ENCODE results near the gene SIL1. TPM values are rescaled to one million over a fixed set of nuclear protein-coding genes. Genes with fewer than 3 reads are reported as not detected.

The SIL1 gene
- total RNA-seq, 1 experiment from 2014 or later, result 22.0 TPM

- peaks cover 27% of the 10 kb centered on the region for H3K4me1 ChIP-seq (ENCODE audit: insufficient read depth, low read length, poor library complexity, severe bottlenecking)
- no peak for TF ChIP-seq EZH2 (IDR thresholded peaks at IDR 0.05; ENCODE audit: borderline replicate concordance, low read depth, low read length, poor library complexity, severe bottlenecking)
- TF ChIP-seq CTCF (conservative IDR thresholded peaks at IDR 0.05; ENCODE audit: low read depth, low read length), result no peak
- ChIA-PET CTCF (no interaction called here), POLR2A (ENCODE audit: low non-redundant PET) (no interaction called here)
- no peak overlapping the region for H3K27ac ChIP-seq (ENCODE audit: low read depth, low read length, poor library complexity, severe bottlenecking)
- no peaks in the 10 kb centered on the region for H3K36me3 ChIP-seq (ENCODE audit: insufficient read depth, low read length, poor library complexity, severe bottlenecking)
- no TSS peak for BruUV-seq (replicated peaks)
- intact Hi-C loops (cut with micrococcal nuclease; ENCODE audit: unreplicated experiment), result no loop called here
- no peak overlapping the region for H3K4me3 ChIP-seq (ENCODE audit: low read depth, low read length, poor library complexity, severe bottlenecking)
- no peaks in the 10 kb centered on the region for H3K27me3 ChIP-seq (replicated peaks; ENCODE audit: insufficient read depth, low read depth, low read length, poor library complexity)
- H3K9me3 ChIP-seq (ENCODE audit: low read depth, low read length, poor library complexity, severe bottlenecking), result no peaks in the 10 kb centered on the region
- no peak for DNase-seq (ENCODE audit: low spot score)
Observed at GRCh38 chr5:138956801-138957200, 241.4 kb downstream of the SIL1 start.

- no peak for DNase-seq (ENCODE audit: low spot score)
- no peak overlapping the region for H3K4me3 ChIP-seq (ENCODE audit: low read depth, low read length, poor library complexity, severe bottlenecking)
- ChIA-PET POLR2A (ENCODE audit: low non-redundant PET) (no interaction called here), CTCF (no interaction called here)
- H3K36me3 ChIP-seq (ENCODE audit: insufficient read depth, low read length, poor library complexity, severe bottlenecking), result no peaks in the 10 kb centered on the region
- TF ChIP-seq EZH2 (IDR thresholded peaks at IDR 0.05; ENCODE audit: borderline replicate concordance, low read depth, low read length, poor library complexity, severe bottlenecking), result no peak
- no peak overlapping the region for H3K27ac ChIP-seq (ENCODE audit: low read depth, low read length, poor library complexity, severe bottlenecking)
- no TSS peak for BruUV-seq (replicated peaks)
- H3K4me1 ChIP-seq (ENCODE audit: insufficient read depth, low read length, poor library complexity, severe bottlenecking), result peaks cover 26% of the 10 kb centered on the region
- intact Hi-C loops (cut with micrococcal nuclease; ENCODE audit: unreplicated experiment), result no loop called here
- H3K27me3 ChIP-seq (replicated peaks; ENCODE audit: insufficient read depth, low read depth, low read length, poor library complexity), result no peaks in the 10 kb centered on the region
- no peaks in the 10 kb centered on the region for H3K9me3 ChIP-seq (ENCODE audit: low read depth, low read length, poor library complexity, severe bottlenecking)
Observed at GRCh38 chr5:138955671-138956295, 242.4 kb downstream of the SIL1 start.

GRCh38 chr5:138955013-138955660 lies 243.0 kb downstream of the SIL1 start:
- no peaks in the 10 kb centered on the region for H3K9me3 ChIP-seq (ENCODE audit: low read depth, low read length, poor library complexity, severe bottlenecking)
- no peak overlapping the region for H3K27ac ChIP-seq (ENCODE audit: low read depth, low read length, poor library complexity, severe bottlenecking)
- H3K36me3 ChIP-seq (ENCODE audit: insufficient read depth, low read length, poor library complexity, severe bottlenecking), result no peaks in the 10 kb centered on the region
- ChIA-PET POLR2A (ENCODE audit: low non-redundant PET) (interaction anchor here (0.6 kb wide), 1 partner anchor 157 kb away, joined by 3 read pairs; no protein-coding TSS in a partner anchor), CTCF (no interaction called here)
- BruUV-seq (replicated peaks), result no TSS peak
- H3K4me1 ChIP-seq (ENCODE audit: insufficient read depth, low read length, poor library complexity, severe bottlenecking), result peaks cover 23% of the 10 kb centered on the region
- DNase-seq (ENCODE audit: low spot score), result no peak
- TF ChIP-seq CTCF (conservative IDR thresholded peaks at IDR 0.05; ENCODE audit: low read depth, low read length), result no peak
- TF ChIP-seq EZH2 (IDR thresholded peaks at IDR 0.05; ENCODE audit: borderline replicate concordance, low read depth, low read length, poor library complexity, severe bottlenecking), result no peak
- no peak overlapping the region for H3K4me3 ChIP-seq (ENCODE audit: low read depth, low read length, poor library complexity, severe bottlenecking)
- H3K27me3 ChIP-seq (replicated peaks; ENCODE audit: insufficient read depth, low read depth, low read length, poor library complexity), result no peaks in the 10 kb centered on the region
- intact Hi-C loops (cut with micrococcal nuclease; ENCODE audit: unreplicated experiment), result no loop called here
